DMS79 (cell line): ENCODE measurements around the gene TRIB2.

Experiments
- DNase-seq: peaks from one replicate; lab custom pipeline; 2025; lab: John Stamatoyannopoulos, UW

Gene TRIB2

GRCh38 chr2:12720754-12721378, 4.1 kb downstream of the TRIB2 start:
- no peak for DNase-seq

GRCh38 chr2:12721566-12722446, 5.1 kb downstream of the TRIB2 start:
- no peak for DNase-seq

GRCh38 chr2:12722447-12723316, 5.9 kb downstream of the TRIB2 start:
- no peak for DNase-seq

- no peak for DNase-seq
Measured at GRCh38 chr2:12723736-12724463, 7.2 kb downstream of the TRIB2 start.

GRCh38 chr2:12725233-12726187, 8.8 kb downstream of the TRIB2 start:
- DNase-seq, result peak; percentile 33

GRCh38 chr2:12726271-12726670, 9.5 kb downstream of the TRIB2 start:
- DNase-seq, result no peak

GRCh38 chr2:12727065-12727464, 10.3 kb downstream of the TRIB2 start:
- no peak for DNase-seq

GRCh38 chr2:12727641-12728040, 10.9 kb downstream of the TRIB2 start:
- no peak for DNase-seq

GRCh38 chr2:12728221-12728777, 11.6 kb downstream of the TRIB2 start:
- DNase-seq, result no peak

- DNase-seq, result no peak
Measured at GRCh38 chr2:12730265-12730664, 13.5 kb downstream of the TRIB2 start.

- no peak for DNase-seq
Measured at GRCh38 chr2:12731701-12732280, 15.1 kb downstream of the TRIB2 start.

- DNase-seq, result no peak
Measured at GRCh38 chr2:12732651-12733050, 15.9 kb downstream of the TRIB2 start.

GRCh38 chr2:12733846-12734245, 17.1 kb downstream of the TRIB2 start:
- DNase-seq, result no peak

GRCh38 chr2:12734914-12735654, 18.3 kb downstream of the TRIB2 start:
- no peak for DNase-seq

GRCh38 chr2:12737297-12737696, 20.6 kb downstream of the TRIB2 start:
- no peak for DNase-seq

- DNase-seq, result no peak
Measured at GRCh38 chr2:12737738-12738485, 21.2 kb downstream of the TRIB2 start.

GRCh38 chr2:12739721-12740254, 23.1 kb downstream of the TRIB2 start:
- no peak for DNase-seq

- DNase-seq, result no peak
Measured at GRCh38 chr2:12741380-12741779, 24.6 kb downstream of the TRIB2 start.
